ENCODE results near the gene LCN1. TPM values are rescaled to one million over a fixed set of nuclear protein-coding genes. Genes with fewer than 3 reads are reported as not detected.

Gene LCN1
- total RNA-seq, result not detected

- no peak for DNase-seq
Observed at GRCh38 chr9:135520916-135521607, at the start of gene LCN1. TSS of gene LCN1 (plus strand) at chr9:135521440. CDS start at chr9:135521498, 58 bp downstream.

DNA sequence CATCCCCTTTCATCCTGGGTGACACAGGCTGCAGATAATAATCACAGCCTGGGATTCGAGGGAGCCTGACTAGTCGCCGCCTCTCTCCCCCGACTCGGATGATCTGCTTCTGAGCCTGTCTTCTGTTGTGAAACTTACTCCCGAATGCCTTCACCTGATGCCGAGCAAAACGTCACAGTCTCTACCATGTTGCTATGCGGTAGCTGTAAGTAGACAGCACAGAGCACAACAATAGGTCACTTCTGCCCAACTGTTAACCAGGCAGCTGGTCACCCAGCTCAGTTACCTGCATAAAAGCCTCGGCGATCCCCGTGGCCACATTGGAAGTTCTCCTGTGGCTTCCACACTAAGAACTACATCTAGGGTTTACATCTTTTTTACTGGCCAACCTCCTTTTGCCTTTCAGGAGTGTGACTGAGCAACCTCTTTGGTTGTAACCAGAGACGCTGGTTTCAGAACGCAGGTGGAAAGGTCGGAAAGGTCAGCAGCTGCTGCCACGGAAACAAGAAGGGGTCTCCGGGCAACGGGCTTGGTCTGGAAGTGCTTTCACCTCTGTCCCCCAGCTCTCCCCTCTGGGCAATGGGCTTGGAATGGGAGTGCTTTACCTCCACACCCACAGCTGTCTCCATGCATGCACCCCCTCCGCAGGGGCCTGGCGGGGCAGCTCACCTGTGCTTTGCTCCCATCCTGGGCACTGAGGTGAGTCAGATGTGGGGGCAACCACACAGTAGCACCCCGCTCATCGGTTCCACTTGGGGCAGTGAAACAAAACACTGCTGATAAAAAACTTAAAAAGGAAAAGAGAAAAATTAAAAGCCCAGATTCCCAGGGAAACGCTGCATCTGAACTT, 49.2 kb upstream of the LCN1 start:
- DNase-seq, result no peak

DNA sequence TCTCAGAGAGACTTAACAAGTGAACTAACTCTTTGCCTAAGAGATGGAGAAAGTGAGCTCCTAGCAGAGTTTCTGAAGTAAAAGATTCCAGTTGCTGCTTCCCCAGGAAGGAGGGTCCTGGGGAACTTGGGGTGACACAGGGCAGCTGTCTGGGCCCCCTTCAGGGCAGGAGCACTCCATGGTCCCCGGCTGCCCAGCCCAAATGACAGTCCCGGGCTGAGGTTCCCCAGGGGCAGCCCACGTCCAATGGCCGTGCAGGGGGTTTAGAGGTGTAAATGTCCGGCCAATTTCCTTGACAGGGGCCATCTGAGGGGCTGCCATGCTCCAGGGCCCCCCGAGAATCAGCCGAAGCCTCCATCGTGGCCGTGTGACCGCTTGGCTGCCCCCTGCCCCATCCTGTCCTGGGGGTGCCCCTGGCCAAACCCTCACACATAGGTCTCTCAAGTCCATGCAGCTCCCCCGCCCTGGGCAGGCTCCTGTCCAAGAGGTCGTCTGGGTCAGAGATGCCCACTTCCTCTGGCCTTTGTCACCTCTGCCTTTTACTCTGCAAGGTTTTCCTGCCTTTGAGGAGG, 47.2 kb upstream of the LCN1 start:
- DNase-seq, result no peak

DNA sequence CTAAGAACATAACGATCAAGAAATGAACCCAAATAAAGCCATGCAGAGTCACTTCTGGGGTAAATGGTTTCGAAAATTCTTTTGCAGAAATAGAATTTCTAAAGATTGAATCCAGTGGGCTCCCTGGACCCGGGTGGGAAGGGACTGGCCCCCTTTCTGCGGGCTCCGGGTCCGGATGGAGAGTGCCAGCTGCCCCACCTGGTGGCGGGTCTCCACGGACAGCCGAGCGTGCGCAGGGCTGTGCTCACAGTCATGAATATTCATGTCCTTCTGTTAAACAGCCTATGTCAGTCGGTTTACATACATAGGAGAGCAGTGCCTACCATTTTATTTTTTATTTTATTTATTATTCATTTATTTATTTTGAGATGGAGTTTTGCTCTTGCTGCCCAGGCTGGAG, 46.3 kb upstream of the LCN1 start:
- peak; percentile 46 for DNase-seq

- DNase-seq, result no peak
Observed at GRCh38 chr9:135476561-135477355, 44.5 kb upstream of the LCN1 start.

- no peak for DNase-seq
Observed at GRCh38 chr9:135478191-135478590, 43.0 kb upstream of the LCN1 start.

DNA sequence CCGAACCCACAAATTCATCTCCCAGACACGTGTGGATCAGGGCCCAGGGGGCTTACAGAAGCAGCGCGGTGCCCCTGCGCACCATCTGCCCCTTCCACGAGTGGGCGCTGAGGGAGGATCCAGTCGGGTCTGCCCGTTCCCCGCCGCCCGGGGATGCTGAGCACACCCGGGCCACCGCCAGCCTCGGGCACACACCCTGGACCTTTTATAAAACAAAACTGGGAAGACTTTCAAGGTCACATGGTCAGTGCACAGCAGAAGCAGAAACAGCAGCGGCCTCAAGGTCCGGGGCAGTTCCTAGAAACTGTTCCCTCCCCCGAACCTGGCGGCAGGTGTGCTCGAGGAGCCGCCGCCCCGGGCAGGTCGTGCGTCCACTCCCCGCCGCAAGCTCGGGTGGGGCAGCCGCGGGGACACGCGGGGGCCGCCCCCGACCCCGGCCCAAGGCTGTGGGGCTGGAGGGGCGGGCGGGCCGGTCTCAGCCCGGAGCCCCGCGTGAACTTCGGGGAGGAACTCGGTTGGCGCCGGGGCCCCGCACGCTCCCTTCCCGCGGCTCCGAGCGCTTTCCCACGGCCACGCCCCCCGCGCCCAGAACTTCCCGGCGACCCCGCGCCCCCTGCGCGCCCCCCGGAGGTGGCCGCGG, 42.3 kb upstream of the LCN1 start:
- peak; percentile 19 for DNase-seq

DNA sequence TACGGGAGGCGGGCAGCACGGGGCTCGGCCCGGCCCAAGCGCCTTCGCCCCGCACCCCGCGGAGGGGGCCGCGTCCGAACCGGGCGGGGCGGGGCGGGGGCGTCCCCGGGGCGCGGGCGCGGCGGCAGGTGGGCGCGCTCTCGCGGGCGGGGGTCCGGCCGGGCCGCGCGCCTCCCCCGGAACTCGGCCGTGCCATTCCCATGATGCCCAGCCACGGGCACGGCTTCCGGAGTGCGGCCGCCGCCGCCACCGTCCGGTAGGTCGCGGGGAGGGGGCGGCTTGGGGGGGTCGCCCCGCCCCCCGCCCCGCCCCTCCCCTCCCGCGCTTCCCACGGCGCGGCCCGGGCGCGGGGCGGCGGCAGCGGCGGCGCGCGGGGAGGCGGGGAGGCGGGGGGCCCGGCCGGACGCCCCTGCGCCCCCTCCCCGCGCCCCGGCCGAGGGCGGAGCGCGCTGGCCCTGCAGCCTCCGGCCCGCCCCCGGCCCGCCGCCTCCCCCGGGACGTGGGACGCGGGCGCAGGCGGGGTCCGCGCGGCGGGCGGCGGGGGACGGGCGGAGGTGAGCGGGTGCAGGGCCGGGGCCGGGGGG, 41.7 kb upstream of the LCN1 start, which contains the start of gene PPP1R26:
Gene PPP1R26 (plus strand): TSS at position 314 of the 584 bp plus-strand sequence. CDS start 4,729 bp downstream, outside the sequence.
- DNase-seq, result no peak

DNA sequence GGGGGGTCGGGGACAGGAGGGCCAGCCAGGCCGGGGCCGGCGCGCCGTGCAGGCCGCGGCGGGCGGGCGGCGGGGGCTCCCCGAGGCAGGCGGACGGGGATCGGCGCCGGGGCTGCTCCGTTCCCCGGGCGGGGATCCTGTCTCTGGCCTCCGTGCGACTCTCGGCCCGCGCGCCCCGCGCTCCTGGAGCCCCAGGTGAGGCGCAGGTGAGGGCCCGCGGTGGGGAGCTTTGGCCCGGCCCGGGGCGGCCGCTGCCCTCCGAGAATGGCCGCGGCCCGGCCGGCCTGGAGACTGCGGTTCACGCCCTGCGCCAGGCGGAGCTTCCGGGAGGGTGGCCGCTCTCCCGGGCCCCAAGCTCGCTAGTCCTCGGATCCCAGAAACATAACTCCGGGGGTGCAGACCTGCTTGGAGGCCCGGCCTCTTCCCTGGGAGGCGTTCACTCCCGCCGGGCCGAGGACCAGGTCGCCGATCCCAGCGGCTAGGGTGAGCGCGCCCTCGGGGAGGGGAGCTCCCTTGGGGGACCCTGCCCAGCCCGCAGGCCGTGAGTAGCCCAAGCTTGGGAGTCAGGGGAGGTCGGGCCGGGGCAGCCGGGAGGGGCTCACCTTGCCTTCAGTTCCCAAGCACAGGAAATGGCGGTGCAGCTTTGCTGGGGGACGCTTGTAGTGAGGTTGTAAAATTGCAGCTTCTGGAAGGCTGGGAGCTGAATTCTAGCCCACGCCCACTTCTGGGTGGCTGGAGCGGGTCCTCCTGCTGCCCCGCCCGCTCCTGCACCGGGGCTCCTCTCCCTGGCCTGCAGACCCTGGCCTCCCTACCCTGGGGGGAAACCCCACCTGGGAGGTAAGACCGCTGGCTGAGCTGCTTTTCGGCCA, 40.9 kb upstream of the LCN1 start:
- DNase-seq, result peak; percentile 40

DNA sequence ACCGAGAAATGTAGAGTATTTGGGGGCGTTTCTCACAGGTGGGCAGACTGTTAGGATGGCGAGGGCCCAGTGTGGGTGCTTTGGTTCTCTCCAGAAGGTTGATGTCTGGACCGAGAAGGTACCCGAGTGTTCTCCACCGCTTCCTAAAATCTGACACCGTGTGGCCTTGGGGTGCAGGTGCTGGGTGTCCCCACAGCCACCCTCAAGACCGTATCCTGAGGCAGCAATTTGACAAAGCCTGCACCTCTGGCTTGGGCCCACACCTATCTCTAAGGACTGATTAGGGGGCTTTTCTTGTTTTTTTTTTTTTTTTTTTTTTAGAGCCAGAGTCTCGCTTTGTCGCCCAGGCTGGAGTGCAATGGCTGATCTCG, 40.3 kb upstream of the LCN1 start:
- DNase-seq, result no peak

- no peak for DNase-seq
Observed at GRCh38 chr9:135482015-135482754, 39.1 kb upstream of the LCN1 start.

DNA sequence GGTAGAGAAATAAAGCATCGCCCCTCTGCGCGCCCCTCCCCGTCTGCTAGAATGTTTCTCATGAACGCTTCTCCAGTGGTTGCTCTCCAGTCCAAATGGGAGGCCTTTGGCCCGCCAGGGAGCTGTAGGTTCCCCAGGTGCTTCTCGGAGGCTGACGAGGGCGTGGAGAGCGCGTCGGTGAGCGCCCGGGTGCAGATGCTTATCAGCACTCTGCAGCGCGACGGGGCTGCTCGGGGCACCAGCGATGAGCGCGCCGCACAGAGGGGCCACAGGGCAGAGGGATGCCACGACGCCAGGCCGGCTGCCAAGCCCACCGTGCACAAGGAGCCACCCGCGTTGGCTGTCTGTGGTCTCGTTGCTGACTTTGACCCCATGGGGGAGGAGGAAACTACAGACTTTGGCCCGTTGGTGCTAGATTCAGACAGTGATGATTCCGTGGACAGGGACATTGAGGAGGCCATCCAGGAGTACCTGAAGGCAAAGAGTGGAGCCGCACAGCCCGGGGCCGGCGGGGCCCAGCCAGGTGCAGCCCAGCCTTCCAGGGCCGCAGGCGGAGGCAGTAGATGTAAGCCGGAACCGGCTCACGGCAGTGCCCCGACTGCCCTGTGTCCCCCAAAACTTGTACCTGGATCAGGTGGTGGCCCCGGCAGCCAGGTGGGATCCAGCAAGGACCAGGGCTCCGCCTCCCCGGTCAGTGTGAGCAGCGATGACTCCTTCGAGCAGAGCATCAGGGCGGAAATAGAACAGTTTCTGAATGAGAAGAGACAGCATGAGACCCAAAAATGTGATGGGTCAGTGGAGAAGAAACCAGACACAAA, 36.6 kb upstream of the LCN1 start:
- no peak for DNase-seq

GRCh38 chr9:135485385-135485784, 35.9 kb upstream of the LCN1 start:
- no peak for DNase-seq

DNA sequence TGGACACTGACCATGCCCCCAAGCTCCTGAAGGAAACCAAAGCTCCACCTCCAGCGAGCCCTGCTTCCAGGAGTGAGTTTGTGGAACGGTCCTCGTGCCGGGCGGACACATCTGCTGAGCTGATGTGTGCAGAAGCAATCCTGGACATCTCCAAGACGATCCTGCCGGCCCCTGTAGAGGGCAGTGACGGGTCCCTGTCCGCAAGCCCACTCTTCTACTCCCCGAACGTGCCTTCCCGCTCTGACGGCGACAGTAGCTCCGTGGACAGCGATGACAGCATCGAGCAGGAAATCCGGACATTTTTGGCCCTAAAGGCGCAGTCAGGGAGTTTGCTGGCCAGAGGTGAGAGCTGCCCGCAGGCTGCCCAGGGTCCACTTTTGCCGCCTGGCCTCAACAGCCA, 35.4 kb upstream of the LCN1 start:
- no peak for DNase-seq

- DNase-seq, result no peak
Observed at GRCh38 chr9:135486267-135487065, 34.8 kb upstream of the LCN1 start.

DNA sequence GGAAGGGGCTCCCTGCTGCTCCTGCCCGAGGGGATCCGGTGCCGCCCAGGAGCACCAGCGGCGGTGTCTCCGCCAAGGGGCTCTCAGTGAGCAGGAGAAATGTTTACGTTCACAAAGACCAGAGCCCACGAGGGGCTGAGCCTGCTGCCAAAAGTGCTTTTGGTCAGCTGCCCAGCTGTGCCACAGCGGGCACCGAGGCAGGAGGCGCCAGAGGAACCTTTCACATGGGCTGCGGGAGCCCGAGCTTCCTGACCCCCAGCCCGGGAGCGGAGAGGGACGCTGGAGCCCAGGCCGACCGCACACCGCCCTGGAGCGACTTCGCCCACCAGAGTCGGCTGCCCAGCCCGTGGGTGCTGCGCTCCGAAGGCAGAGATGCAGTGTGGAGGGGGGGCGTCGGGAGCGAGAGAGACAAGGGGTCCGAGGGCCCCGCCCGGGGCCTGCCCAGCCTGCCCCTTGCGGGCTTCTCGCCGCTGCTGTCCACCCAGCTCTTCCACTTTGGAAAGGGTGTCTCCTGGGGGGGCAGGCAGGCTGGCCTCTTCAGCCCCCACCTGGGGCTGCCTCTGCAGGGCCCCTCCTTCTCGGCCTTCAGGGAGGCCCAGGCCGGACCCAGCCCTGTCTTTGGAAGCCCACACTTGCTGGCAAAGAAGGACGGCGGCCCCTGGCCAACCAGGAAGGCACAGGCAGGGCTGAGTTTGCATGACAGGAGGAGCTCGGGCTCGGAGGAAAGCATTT, 33.8 kb upstream of the LCN1 start:
- no peak for DNase-seq

DNA sequence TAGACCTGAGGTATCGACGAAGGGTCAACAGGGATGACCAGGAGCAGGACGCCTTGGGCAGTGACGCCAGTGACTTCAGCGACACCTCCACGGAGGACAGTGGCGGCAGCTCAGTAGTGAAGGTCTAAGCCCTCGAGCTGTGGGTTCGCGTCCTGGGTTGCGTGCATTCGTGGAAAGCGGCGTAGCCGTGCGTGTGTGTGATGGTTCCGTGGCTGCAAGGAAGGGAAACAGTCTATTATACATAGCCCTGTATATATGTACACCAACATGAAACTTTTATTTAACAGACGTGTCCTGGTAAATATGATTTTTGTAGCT, 33.3 kb upstream of the LCN1 start:
- no peak for DNase-seq

DNA sequence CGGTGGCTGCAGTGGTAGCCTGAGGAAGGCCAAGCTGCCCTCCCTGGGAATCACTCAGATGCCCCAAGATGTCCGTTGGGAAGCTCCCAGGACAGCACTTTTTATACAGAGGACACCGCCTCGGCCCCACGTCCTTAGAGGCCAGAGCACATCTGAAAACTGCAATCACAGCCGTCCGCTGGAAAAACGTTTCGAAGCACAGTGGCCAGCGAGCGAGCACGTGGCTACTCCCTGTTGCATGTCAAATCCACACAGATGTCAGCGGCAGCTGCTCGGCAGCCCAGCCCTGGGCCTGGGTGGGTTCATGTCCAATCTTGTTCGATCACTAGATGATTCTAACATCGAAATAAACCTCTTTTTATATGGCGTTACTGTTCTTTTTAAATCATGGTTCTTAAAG, 32.7 kb upstream of the LCN1 start:
- no peak for DNase-seq
